G401.6 (cell line): ENCODE measurements around the gene SASH1.

Experiments used
- FAIRE-seq: peaks from 2 replicates; lab custom pipeline; 2012; peaks lifted over from hg19 to GRCh38; lab: Jason Lieb, UNC

Gene SASH1

GRCh38 chr6:148461986-148462577 lies 119.4 kb downstream of the SASH1 start:
- FAIRE-seq = no peak

DNA sequence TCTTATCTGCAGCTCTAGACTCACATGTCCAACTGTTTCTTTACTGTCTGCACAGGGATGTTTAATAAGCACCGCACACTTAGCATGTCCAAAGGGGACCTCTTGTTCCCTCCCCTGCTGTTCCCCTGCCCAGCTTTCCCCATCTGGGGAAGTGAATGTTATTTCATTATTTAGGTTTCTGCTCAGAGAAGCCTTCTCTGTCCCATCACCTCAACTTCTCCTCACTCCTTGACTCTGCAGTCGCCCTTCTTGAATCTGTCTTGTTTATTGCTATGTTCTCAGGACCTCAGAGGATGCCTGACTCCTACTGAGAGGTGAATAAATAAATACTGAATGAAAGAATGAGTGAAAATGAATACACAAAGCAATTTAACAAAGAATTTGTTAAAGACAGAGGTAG lies 121.0 kb downstream of the SASH1 start:
- no peak for FAIRE-seq

GRCh38 chr6:148464319-148465010 lies 121.8 kb downstream of the SASH1 start:
- peak; percentile 92 for FAIRE-seq

GRCh38 chr6:148465011-148465335 lies 122.3 kb downstream of the SASH1 start:
- FAIRE-seq = no peak

DNA sequence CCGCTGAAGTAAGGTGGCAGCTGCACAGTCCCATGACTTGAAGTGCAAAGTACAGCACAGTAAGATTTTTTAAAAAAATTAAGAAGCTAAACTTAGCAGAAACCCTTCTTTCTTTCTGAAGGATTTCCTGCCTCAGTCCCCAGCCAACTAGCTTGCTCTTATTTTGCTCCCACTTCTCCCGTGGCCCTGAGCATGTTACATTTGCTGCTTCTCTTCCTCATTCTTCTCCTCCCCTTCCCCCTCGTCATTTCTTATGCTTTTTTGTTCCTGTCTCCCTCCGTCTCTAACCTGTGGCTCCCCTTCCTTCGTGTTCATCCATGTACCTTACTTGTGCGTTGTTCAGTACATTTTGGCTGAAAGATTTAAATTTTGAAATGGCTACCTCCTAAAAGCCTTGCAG lies 123.0 kb downstream of the SASH1 start:
- no peak for FAIRE-seq

- FAIRE-seq = no peak
Observed at GRCh38 chr6:148466158-148466557, 123.5 kb downstream of the SASH1 start.

- FAIRE-seq = no peak
Observed at GRCh38 chr6:148467926-148468325, 125.3 kb downstream of the SASH1 start.

DNA sequence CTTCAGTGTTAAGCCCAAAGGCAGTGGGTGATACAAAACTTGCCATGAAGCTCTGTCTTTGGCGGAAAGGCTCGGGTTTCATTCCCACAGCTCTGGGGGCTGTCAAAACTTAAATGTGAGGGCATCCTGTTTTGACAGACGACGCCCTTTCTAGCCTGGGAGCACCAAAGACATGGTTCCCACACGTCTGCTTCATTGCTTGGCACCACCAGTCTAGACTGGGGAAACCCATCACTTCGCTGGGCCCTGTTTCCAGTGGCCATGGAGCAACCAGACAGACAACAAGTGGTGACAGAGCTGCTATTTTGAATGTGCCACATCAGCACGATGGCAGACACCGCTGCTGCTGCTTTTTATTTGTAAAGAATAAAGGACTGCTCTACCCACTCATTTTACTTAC lies 127.5 kb downstream of the SASH1 start:
- FAIRE-seq = no peak

- FAIRE-seq = no peak
Observed at GRCh38 chr6:148470606-148471465, 128.2 kb downstream of the SASH1 start.

- FAIRE-seq = no peak
Observed at GRCh38 chr6:148471624-148472159, 129.1 kb downstream of the SASH1 start.

- FAIRE-seq = no peak
Observed at GRCh38 chr6:148472171-148473105, 129.8 kb downstream of the SASH1 start.

DNA sequence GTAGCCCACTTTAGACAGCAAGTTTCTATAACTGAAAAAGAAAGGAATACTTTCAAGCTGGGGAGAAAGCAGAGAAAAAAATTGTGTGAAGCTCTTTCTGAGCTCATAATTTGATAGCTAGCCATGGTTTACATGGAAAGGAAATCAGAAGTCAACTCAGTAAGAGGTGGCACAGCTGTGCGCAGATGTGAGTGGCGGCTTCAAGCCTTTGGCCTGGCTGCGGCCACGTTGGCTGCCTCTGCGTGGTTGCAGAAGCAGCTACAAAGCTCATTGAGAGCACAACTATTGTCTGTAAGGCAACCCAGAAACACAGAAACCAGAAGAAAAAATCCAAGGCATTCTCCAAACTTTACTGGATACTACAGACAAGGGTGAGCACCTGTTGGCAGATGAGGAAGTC lies 136.9 kb downstream of the SASH1 start:
- FAIRE-seq = no peak

DNA sequence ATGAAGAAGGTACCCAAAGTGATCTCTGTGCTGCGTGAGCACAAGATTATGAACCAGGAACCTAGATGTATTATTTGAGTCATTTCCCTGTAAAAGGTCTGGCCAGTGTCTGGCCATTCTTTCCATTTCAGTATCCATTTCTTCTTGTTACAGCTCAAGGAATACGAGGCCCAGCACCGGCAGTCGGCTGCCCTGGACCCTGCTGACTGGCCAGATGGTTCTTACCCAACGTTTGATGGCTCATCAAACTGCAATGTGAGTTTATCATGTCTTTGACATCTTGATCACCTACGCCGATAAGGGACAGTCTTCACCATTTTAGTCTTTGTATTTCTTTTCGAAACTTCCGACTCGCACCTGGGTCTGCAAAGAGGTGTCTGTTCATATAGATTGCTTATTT lies 144.8 kb downstream of the SASH1 start:
- FAIRE-seq = no peak

- FAIRE-seq = no peak
Observed at GRCh38 chr6:148491638-148492251, 149.1 kb downstream of the SASH1 start.

- no peak for FAIRE-seq
Observed at GRCh38 chr6:148492654-148493290, 150.1 kb downstream of the SASH1 start.

DNA sequence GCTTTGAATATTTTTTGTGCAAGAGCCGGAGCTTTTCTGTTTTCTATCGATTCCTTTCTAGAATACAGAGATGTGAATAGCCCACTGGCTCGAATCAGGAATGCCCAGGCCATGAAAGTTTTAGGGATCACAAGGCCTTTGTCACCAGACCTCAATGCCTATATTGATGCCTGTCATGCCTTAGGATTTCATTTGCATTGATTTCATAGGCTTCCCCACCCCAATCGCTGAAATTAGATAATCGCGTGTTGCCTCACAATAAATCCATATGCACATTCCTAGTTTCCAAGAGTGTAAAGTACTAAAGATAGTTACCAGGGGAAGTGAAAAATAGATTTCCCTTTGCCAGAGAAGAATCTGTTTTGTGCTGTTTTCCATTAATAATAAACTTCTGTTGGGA lies 150.8 kb downstream of the SASH1 start:
- FAIRE-seq = no peak

- no peak for FAIRE-seq
Observed at GRCh38 chr6:148494226-148494625, 151.6 kb downstream of the SASH1 start.

DNA sequence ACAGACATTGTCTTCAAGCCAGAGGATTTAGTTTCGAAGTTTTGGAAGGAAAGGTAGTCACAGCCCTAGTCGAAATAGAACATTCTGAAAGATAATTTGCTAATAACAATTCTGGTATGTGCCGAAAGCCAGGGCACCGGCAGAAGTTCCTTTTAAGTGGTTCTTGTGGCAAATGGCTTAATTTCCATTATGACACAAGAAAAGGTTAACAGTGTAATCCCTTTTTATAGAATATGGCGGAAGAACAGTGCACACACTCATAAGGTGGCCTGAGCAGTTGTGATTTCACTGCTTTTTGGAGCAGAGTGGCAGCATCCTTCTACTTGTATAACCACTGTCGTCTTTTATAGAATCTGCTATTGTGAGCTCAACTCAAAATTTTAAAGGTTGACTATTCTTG lies 152.4 kb downstream of the SASH1 start:
- FAIRE-seq = no peak

DNA sequence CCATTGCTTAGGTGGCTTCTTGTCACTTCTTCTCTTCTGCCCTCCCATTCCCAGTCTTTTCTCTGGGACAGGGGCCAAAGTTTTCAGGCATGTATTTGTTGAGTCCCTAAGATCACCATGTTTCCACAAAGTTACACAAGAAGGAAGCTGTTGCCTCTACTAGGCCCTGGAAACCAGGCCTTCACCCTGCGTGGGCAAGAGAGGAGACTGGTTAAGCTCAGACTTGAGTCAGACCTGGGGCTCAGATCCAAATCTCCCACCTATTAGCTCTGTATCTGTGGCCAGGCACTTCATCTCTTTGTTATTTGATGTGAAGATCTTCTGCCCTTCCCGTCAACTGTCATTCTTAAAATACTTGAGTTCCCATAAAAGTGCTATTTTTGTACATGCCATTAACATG lies 154.6 kb downstream of the SASH1 start:
- no peak for FAIRE-seq

GRCh38 chr6:148497717-148498116 lies 155.1 kb downstream of the SASH1 start:
- FAIRE-seq = no peak

DNA sequence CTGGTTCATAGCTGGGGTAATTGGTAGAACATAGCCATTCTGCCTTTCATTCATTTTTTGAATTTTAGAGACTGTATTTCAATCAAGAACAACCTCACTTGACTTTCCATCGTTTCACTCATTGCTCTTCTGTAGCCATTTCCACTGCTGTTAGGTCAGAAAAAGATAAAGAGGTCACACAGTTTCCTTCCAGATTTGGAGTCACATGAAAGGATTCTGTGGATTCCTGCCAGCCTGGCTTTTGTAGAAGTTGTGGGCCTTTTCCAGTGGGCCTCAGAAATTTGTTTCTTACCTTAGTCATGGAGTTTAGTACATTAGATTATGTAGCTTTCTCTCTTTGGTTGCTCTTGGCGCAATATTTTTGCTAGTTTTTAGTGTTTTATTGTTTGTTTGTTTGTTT lies 157.8 kb downstream of the SASH1 start:
- no peak for FAIRE-seq
